Panc1 (cell line): ENCODE data around the gene WSCD1.

ENCODE experiments used
- POLR2AphosphoS5 ChIP-seq: IDR thresholded peaks from 2 replicates; pipeline ENCODE4 v1.6.1; 2012; ENCODE audit warnings: mild to moderate bottlenecking, low read depth, low read length, moderate library complexity
- TCF7L2 ChIP-seq: IDR thresholded peaks from 2 replicates; pipeline ENCODE4 v1.6.1; 2011; ENCODE audit warnings: mild to moderate bottlenecking, low read depth, low read length, inconsistent platforms
- TF ChIP-seq, protein P1 (sequence below): fragments of 450-650 bp; IDR thresholded peaks from 2 replicates; pipeline ENCODE4 v1.5.1; 2017; ENCODE audit warnings: mild to moderate bottlenecking

DNA sequence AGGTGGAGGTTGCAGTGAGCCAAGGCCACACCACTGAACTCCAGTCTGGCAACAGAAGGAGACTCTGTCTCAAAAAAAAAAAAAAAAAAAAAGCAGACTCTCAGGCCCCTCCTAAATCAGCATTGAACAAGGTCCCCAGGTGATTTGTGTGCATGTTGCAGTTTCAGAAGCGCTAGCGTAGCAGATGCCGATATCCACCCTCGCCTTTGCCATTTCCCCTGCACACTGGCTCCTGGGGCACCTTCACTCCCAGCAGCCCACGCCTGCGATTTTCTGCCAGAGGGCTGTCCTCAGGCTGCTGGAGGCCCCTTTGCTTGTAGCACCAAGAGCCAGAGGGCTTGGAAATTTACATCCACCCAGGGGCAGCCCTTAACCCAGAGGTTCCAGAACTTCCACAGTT, 95.6 kb downstream of the WSCD1 start:
- TF ChIP-seq, protein P1, sequence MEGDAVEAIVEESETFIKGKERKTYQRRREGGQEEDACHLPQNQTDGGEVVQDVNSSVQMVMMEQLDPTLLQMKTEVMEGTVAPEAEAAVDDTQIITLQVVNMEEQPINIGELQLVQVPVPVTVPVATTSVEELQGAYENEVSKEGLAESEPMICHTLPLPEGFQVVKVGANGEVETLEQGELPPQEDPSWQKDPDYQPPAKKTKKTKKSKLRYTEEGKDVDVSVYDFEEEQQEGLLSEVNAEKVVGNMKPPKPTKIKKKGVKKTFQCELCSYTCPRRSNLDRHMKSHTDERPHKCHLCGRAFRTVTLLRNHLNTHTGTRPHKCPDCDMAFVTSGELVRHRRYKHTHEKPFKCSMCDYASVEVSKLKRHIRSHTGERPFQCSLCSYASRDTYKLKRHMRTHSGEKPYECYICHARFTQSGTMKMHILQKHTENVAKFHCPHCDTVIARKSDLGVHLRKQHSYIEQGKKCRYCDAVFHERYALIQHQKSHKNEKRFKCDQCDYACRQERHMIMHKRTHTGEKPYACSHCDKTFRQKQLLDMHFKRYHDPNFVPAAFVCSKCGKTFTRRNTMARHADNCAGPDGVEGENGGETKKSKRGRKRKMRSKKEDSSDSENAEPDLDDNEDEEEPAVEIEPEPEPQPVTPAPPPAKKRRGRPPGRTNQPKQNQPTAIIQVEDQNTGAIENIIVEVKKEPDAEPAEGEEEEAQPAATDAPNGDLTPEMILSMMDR: no peak
- TF ChIP-seq TCF7L2: no peak
- no peak for TF ChIP-seq POLR2AphosphoS5
